IgD-negative memory B cell (primary cell): ENCODE measurements around the gene SCO1. TPM values are rescaled to one million over a fixed set of nuclear protein-coding genes. Genes with fewer than 3 reads are reported as not detected.
A peak's percentile ranks its signal among the peaks of the same experiment; 100 is the strongest.
"Not testable (repeated sequence)": the region's sequence is repeated elsewhere in the genome, so short reads cannot be mapped to it uniquely, and the experiment has no call there.

Source experiments
- H3K27ac Mint-ChIP-seq, 3 donors: one replicate each; pipeline ENCODE4 v1.8.0; 2020 to 2022; ENCODE audit warnings: mild to moderate bottlenecking in 3 of 3, mixed read lengths in 3 of 3, moderate library complexity in 1 of 3
- H3K27me3 Mint-ChIP-seq: one replicate; pipeline ENCODE4 v1.8.0; 2021; ENCODE audit warnings: mixed read lengths
- H3K36me3 Mint-ChIP-seq: one replicate; pipeline ENCODE4 v1.8.0; 2020; ENCODE audit warnings: mild to moderate bottlenecking, mixed read lengths
- H3K4me1 Mint-ChIP-seq, 3 donors: one replicate each; pipeline ENCODE4 v1.8.0; 2020 to 2022; ENCODE audit warnings: mixed read lengths in 3 of 3, mild to moderate bottlenecking in 1 of 3
- H3K4me3 Mint-ChIP-seq, 4 donors: one replicate each; pipeline ENCODE4 v1.8.0; 2020 to 2022; ENCODE audit warnings: mild to moderate bottlenecking in 4 of 4, mixed read lengths in 4 of 4, moderate library complexity in 3 of 4
- H3K9me3 Mint-ChIP-seq, 3 donors: one replicate each; pipeline ENCODE4 v1.8.0; 2020 to 2021; ENCODE audit warnings: mixed read lengths in 3 of 3, mild to moderate bottlenecking in 1 of 3
- polyA plus RNA-seq: library from polyadenylated mRNA; unstranded; fragments of 300-500 nt; fragmentation: Illumina TruSeq; gene quantifications from one replicate; pipeline ENCODE4 v1.2.3, GENCODE V29; 2021

The SCO1 gene
- polyA plus RNA-seq, 1 donor from 2014 or later, result 15.4 TPM

DNA sequence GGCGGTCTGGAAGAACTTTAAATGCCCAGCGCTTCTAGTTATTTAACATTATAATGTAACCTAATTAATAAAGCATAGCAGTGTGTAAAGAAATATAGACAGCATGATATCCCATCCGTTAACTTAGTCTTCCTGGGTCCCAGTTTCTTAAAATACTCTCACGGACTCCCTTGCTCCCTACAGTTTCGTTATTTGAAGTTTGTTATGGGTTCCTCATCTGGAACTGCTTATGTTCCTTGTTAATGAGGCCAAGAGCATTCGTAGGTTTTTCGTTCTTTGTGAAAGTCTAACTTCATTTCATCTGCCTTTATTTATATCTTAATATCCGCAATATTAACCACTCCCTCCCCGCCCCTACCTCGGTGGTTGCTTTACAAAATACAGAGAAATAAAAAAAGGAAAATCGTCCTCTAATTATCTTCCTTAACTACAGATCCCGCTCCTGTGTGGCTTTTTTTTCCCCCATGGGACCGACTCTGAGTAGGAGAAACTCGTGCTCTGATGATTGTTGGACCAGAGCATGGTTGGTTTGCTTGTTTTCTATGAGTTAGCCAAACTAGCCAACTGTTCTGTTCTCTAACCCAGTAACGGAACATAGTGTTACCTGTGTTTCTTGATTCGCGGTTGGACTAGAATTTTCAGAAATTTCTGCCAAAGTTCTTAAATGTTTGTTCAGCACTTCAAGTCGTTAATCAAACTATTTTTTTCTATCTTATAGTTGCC, 924 bp upstream of the SCO1 start:
- Mint-ChIP-seq H3K27me3 (no peaks in the 10 kb centered on the region), H3K9me3 (no peaks in the 10 kb centered on the region), H3K27ac (peak overlapping the region; percentile 87 to 97 (median 94)), H3K4me3 (peak overlapping the region; percentile 93 to 98 (median 95)), H3K36me3 (peaks cover 2% of the 10 kb centered on the region), H3K4me1 (peaks cover 24 to 49% (median 42%) of the 10 kb centered on the region in 3 donors)

DNA sequence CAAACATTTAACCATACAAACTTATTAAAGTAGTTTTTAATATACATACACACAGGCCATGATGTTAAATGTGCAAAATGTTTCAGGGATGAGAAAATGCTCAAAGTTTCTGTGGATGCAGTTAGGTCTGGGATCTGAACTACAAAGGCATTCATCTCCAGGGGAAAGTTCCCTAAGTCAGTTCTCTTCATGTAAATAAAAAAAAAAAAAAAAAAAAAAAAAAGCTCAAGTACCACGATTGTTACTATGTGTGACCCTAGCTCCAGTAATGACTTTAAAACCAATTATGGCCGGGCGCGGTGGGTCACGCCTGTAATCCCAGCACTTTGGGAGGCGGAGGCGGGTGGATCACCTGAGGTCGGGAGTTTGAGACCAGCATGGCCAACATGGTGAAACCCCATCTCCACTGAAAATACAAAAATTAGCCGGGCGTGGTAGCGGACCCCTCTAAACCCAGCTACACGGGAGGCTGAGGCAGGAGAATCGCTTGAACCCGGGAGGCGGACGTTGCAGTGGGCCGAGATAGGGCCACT, 1.4 kb downstream of the SCO1 start:
- H3K9me3 Mint-ChIP-seq, H3K36me3 Mint-ChIP-seq, H3K27me3 Mint-ChIP-seq: not testable (repeated sequence)
- Mint-ChIP-seq H3K27ac (peak overlapping the region in 2 of 3 donors; percentile 78 to 97), H3K4me1 (peaks cover 18 to 41% (median 31%) of the 10 kb centered on the region in 3 donors), H3K4me3 (peak overlapping the region in 3 of 4 donors; percentile 93 to 97 (median 96))

DNA sequence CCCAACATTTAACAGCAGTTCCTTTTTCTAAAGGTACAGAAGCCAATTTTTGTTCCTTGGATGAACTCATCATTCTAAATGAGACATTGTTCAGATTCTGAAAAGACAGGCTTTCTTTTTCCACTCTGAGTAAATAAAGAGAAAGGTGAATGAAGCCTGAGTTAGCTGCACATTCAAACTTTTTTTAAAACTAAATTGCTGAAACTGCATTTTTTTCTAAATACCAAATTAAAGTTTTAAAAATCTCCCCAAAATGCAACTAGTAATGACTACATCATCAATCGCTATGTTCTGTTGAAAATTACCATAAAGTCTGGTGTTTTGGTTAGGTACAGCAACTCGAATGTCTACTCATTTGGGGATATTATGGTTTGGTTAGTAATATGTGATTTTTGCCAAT, 9.8 kb downstream of the SCO1 start:
- H3K27ac Mint-ChIP-seq, result no peak overlapping the region
- peaks cover 13 to 21% (median 17%) of the 10 kb centered on the region in 3 donors for H3K4me1 Mint-ChIP-seq
- no peak overlapping the region for H3K4me3 Mint-ChIP-seq
- peaks cover 9% of the 10 kb centered on the region for H3K36me3 Mint-ChIP-seq
- no peaks in the 10 kb centered on the region for H3K27me3 Mint-ChIP-seq
- no peaks in the 10 kb centered on the region for H3K9me3 Mint-ChIP-seq

DNA sequence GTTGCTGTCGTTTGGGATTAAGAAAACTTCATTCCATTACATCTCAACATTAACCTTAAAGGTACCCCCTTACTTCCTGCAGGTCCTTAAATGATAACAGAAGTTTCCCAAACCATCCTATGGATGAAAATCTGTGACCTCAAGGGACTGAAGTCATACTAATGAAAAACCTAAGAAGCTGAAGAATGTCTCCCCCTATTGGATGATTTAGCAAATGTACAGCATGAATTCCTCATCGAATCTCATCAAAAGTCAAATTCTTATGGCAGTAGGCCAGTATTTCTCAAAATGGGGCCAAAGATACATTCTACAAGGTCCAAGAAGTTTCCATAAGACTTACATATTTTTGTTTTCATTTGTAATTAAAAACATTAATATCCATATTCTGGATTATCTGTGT, 13.5 kb downstream of the SCO1 start:
- Mint-ChIP-seq H3K4me1 (peaks cover 0 to 5% (median 0%) of the 10 kb centered on the region in 3 donors), H3K9me3 (no peaks in the 10 kb centered on the region), H3K4me3 (no peak overlapping the region), H3K27me3 (no peaks in the 10 kb centered on the region), H3K27ac (no peak overlapping the region), H3K36me3 (peaks cover 8% of the 10 kb centered on the region)

DNA sequence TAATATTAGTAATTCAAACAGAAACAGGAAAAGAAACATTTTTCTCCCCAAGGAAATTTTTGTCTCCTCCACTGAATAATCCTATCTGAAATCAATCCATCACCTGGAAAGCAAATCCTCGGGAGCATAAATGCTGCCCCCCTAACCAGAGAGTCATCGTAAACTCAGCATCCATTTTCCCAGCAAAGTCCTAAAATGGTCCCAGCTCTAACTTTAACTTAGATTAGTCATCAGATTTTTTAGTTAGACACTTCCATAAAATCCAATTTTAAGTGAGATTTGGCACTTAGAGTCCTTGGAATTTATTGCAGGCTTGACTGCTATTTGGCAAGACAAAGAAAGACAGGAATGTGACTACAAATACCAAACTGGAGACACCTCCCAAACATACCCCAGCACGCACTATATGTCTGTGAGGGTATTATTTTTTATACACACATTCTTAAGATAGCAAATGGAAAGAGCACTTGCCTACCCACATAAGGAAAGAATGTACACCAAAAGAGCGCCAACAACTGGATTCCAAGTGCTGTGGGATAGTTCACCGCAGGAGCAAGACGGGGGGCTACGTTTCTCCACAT, 15.4 kb downstream of the SCO1 start:
- Mint-ChIP-seq H3K36me3 (peaks cover 7% of the 10 kb centered on the region), H3K27me3 (no peaks in the 10 kb centered on the region), H3K4me3 (no peak overlapping the region), H3K9me3 (no peaks in the 10 kb centered on the region), H3K4me1 (no peaks in the 10 kb centered on the region), H3K27ac (peak overlapping the region in 1 of 3 donors; percentile 37)

DNA sequence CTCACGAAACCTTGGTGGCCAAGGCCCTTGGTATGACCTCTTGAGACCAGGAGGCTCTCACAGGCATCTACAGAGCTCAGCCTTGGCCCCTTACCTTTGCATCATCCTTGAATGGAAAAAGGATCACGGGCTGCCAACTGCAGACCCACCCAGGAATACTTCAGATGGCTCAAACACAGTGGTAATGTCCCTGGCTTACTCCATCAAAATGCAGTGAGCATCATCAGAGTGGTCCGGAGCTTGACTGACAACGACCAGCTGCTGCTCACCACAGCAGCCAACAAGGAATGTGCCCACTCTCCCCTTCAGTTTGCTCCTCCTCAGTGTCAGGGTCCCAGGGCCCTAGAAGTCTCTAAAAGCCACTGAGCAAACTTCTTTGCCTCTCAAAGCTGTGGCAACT, 22.6 kb downstream of the SCO1 start:
- Mint-ChIP-seq H3K36me3 (peaks cover 6% of the 10 kb centered on the region), H3K4me3 (no peak overlapping the region), H3K27ac (no peak overlapping the region), H3K27me3 (no peaks in the 10 kb centered on the region), H3K4me1 (no peaks in the 10 kb centered on the region), H3K9me3 (no peaks in the 10 kb centered on the region)

DNA sequence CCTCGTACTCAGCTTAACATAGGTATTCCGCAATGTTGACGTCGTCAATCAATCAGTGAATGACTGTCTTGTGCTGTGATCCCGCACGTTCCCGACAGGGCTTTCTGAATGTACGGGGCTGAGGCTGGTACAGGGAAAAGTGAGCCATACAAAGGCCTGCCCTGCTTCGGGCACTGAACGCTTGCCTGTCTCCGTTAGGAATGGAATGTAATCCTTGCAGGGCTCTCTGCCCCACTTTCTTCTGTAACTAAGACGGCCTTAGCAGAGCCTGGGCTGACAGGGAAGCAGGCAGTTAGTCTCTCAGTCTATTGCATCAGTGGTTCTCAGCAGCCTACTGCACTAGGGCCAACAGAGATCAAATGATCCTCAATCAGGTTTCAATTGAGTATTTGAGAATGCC, 24.0 kb downstream of the SCO1 start:
- H3K36me3 Mint-ChIP-seq, result peaks cover 6% of the 10 kb centered on the region
- no peak overlapping the region for H3K27ac Mint-ChIP-seq
- H3K27me3 Mint-ChIP-seq, result no peaks in the 10 kb centered on the region
- H3K9me3 Mint-ChIP-seq, result no peaks in the 10 kb centered on the region
- H3K4me1 Mint-ChIP-seq, result no peaks in the 10 kb centered on the region
- no peak overlapping the region for H3K4me3 Mint-ChIP-seq

DNA sequence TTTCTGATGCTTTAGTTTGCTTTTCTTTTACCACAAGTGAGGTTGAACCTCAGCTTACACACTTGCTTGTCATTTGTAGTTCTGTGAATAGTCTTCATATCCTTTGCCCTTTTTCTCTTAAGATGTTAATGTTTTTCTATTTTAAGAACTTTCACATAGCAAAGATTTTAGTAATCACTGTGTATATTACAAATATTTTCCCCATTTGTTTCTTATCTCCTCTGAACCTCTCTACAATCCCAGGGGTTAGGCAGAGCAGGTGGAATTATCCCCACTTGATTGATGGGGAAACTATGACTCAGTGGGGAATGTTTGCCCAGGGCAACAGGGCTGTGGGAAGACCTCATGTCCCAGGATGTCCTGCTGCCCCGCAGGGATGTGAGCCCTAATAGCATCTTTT, 28.6 kb downstream of the SCO1 start:
- H3K27me3 Mint-ChIP-seq, result no peaks in the 10 kb centered on the region
- no peaks in the 10 kb centered on the region for H3K4me1 Mint-ChIP-seq
- no peaks in the 10 kb centered on the region for H3K9me3 Mint-ChIP-seq
- H3K4me3 Mint-ChIP-seq, result no peak overlapping the region
- no peak overlapping the region for H3K27ac Mint-ChIP-seq
- H3K36me3 Mint-ChIP-seq, result peaks cover 11% of the 10 kb centered on the region

DNA sequence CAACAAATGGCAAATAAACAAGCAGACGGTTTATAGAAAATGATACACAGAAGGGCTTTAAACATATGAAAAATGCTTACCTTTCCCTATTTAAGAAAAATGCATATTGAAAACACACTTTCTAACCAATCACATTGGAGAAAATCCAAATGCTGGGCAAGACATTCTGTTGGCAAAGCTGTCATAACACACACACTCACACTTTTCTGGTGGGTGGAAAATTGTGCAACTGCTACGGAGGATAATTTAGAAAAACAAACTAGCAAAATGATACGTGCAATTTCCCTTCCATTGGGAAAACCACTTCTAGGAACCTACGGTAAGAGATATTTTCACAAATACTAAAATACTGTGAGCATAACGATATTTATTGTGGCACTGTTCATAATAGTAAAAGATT, 30.4 kb downstream of the SCO1 start:
- no peak overlapping the region for H3K4me3 Mint-ChIP-seq
- no peak overlapping the region for H3K27ac Mint-ChIP-seq
- no peaks in the 10 kb centered on the region for H3K9me3 Mint-ChIP-seq
- no peaks in the 10 kb centered on the region for H3K4me1 Mint-ChIP-seq
- no peaks in the 10 kb centered on the region for H3K27me3 Mint-ChIP-seq
- H3K36me3 Mint-ChIP-seq, result peaks cover 15% of the 10 kb centered on the region

DNA sequence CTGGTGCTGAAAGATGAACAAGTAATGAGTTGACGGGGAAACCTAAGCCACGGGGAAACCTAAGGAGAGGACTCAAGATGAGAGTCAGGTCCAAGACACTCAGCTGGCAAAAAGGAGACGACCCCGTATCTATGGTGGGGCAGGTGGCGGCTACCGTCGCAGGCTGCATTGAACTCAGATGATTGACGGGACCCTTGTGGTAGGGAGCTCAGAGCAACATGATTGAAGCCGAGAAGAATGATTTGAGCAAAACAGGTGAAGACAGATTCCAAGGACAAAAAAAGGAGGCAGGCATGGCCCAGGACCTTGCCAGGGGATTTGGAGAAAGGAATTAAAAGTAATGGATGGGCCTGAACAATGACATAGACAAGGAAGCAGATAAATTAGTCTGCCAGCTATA, 32.8 kb downstream of the SCO1 start:
- H3K27ac Mint-ChIP-seq, result no peak overlapping the region
- peaks cover 15% of the 10 kb centered on the region for H3K36me3 Mint-ChIP-seq
- H3K4me3 Mint-ChIP-seq, result no peak overlapping the region
- no peaks in the 10 kb centered on the region for H3K4me1 Mint-ChIP-seq
- no peaks in the 10 kb centered on the region for H3K9me3 Mint-ChIP-seq
- no peaks in the 10 kb centered on the region for H3K27me3 Mint-ChIP-seq

DNA sequence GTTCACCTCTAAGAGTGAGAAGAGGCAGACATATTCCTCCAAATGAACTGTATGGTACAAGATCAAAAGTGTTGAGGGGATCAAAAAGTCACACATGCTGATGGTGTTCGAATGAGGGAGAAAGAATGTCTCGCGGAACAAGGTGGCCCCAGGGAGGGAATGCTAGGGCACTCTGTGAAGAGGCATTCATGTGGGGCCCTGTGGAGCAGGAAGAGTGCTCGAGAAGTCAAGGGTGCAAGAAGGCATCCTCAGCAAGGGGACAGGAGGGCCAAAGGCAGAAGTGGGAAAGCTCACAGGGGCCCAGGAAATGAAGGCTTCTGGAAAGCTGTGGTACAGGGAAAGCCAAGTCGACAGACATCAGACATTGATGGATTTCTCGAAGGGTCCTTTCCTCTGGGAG, 34.1 kb downstream of the SCO1 start:
- Mint-ChIP-seq H3K9me3 (no peaks in the 10 kb centered on the region), H3K4me3 (no peak overlapping the region), H3K36me3 (peaks cover 18% of the 10 kb centered on the region), H3K27me3 (no peaks in the 10 kb centered on the region), H3K4me1 (no peaks in the 10 kb centered on the region), H3K27ac (no peak overlapping the region)

DNA sequence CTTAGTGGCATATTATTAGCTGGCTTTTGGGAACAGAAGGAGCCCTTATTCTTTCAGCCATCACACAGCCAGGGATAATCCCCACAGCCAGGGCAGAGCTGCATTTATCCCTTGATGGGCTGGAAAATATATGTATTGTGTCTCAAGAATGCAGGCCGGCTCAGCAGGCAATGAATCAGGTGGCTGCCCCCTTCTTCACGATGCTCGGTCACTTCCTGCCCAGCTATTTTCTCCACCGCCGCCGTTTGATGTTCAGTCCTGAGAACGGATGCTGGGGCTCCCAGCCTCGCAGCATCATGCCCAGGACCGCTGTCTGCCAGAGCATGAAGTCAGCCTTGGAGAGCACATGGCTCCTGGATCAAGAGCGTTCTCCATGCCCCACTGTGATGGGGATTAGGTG, 35.9 kb downstream of the SCO1 start:
- no peaks in the 10 kb centered on the region for H3K4me1 Mint-ChIP-seq
- no peaks in the 10 kb centered on the region for H3K9me3 Mint-ChIP-seq
- no peak overlapping the region for H3K4me3 Mint-ChIP-seq
- H3K27ac Mint-ChIP-seq, result no peak overlapping the region
- H3K27me3 Mint-ChIP-seq, result no peaks in the 10 kb centered on the region
- peaks cover 18% of the 10 kb centered on the region for H3K36me3 Mint-ChIP-seq

DNA sequence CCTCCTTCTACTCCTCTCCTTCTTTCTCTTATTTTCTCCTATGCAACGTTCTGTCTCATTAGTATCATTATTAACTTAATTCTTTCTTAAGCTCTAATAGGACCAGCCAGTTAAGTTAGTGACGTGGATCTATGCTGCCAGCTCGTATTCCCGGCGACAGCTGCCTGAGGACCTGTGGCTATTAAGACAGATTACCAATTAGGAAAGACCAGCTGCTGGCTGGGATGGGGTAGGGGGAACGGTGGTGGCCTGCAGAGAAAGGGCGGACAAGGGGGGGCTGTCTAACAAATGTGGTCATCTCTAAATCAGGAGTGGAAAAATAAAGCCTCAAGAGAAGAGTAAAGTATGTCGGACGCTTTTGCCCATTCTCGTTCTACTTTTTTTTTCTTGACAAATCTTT, 39.5 kb downstream of the SCO1 start:
- peaks cover 5% of the 10 kb centered on the region for H3K36me3 Mint-ChIP-seq
- H3K27me3 Mint-ChIP-seq, result no peaks in the 10 kb centered on the region
- H3K4me3 Mint-ChIP-seq, result no peak overlapping the region
- no peaks in the 10 kb centered on the region for H3K9me3 Mint-ChIP-seq
- H3K27ac Mint-ChIP-seq, result no peak overlapping the region
- peaks cover 0 to 3% (median 0%) of the 10 kb centered on the region in 3 donors for H3K4me1 Mint-ChIP-seq

DNA sequence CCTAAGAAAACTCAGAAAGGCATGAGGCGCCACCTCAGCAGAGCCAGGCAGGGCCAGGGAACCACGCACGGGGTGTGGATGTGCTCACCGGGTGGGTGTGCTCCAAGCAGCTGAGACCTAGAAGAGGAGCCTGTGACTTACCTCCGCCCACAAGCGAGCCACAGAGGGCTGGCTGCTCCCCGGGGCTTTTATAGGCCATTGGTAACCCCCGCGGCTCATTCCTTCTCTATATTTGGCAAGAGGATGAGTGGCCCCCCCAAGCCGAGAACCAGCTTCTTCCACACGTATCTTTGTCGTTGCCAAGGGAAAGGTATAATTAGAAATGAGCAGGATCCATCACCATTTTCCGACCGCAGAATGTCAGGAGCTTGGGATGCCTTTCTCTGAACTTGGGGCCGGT, 40.2 kb downstream of the SCO1 start, which contains the start of gene MYH3:
TSS of gene MYH3 (minus strand) at position 162 of the 400 bp plus-strand sequence. CDS start 2,245 bp downstream, outside the sequence.
- Mint-ChIP-seq H3K4me3 (no peak within 1 kb of the TSS), H3K4me1 (peaks cover 0 to 4% (median 0%) of the 10 kb centered on the region in 3 donors)

DNA sequence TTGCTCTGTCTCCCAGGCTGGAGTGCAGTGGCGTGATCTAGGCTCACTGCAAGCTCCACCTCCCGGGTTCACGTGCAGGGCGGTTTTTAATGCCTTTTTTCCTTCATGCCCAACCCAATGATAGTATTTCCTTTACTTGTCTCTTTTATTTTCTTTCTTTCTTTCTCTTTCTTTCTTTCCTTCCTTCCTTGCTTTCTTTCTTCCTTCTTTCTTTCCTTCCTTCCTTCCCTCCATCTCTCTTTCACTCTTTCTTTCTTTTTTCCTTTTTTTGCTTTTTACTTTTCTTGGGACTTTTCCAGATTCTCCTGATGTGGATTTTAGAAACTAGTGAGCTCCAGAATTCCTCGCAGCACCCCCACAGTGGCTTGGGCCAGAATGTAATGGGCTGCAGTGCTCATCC, 43.3 kb downstream of the SCO1 start:
- no peak overlapping the region for H3K27ac Mint-ChIP-seq
- H3K9me3 Mint-ChIP-seq, result no peaks in the 10 kb centered on the region
- peaks cover 3% of the 10 kb centered on the region for H3K36me3 Mint-ChIP-seq
- peaks cover 0 to 4% (median 1%) of the 10 kb centered on the region in 3 donors for H3K4me1 Mint-ChIP-seq
- H3K4me3 Mint-ChIP-seq, result peak overlapping the region in 1 of 4 donors; percentile 68
- H3K27me3 Mint-ChIP-seq, result no peaks in the 10 kb centered on the region

More for the DNA sequence above, 40.2 kb downstream of the SCO1 start, which contains the start of gene MYH3:
- Mint-ChIP-seq H3K27ac (no peak within 1 kb of the TSS), H3K27me3 (no peaks in the 10 kb centered on the region), H3K36me3 (peaks cover 4% of the 10 kb centered on the region), H3K9me3 (no peaks in the 10 kb centered on the region)
